ENCODE measurements around the gene MRGPRE.

Gene MRGPRE

DNA sequence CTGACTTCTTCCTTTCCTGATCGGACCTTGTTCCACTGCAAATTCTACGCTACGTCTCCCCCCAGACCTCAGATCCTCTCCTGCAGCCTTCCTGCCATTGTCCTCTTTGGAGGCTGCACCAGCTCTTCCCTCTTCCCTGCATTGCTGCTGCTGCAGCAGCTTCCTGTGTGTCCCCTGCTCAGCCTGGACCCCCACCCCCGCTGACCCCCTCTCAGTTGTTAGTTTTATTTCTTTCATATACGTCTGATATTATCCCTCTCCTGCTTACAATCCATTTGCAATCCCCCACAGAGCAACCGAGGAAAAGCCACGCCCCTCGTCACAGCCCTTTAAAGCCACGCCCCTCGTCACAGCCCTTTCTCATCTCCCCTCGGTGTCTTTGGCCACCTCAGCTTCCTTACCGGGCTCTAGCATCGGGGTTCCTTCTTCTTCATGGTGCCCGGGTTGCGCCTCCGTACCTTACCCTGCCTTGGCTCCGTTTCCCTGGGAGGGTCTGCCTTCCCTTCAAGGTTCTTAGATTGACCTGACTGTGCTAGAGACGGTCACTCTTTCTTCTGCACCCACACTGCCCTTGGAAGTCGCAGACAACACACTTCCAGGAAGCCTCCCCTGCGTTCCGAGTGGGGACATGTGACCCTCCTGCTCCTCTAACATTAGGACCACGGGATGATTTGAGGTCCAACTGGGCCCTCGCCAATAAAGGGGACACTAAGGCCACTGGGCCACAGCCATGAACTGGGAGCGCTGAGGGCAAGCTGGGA, 18.4 kb downstream of the MRGPRE start:
- no peak for FAIRE-seq
- no peak for DNase-seq (ENCODE audit: insufficient read length, low spot score)
- no peak for TF ChIP-seq SPI1 (IDR thresholded peaks at IDR 0.05; ENCODE audit: low read depth, low read length)
- no peak for TF ChIP-seq POLR2AphosphoS5 (IDR thresholded peaks at IDR 0.05; ENCODE audit: low read depth, low read length)
- no peak for TF ChIP-seq PAX5 (IDR thresholded peaks at IDR 0.05; ENCODE audit: insufficient read depth, low read length, severe bottlenecking)
- TF ChIP-seq TAF1 (IDR thresholded peaks at IDR 0.05; ENCODE audit: low read depth, low read length), result no peak
- no peak for TF ChIP-seq POLR2A (IDR thresholded peaks at IDR 0.05; ENCODE audit: low read depth, low read length)
- TF ChIP-seq POU2F2 (IDR thresholded peaks at IDR 0.05; ENCODE audit: low read depth, low read length), result no peak

GRCh38 chr11:3208272-3208671, 23.9 kb downstream of the MRGPRE start:
- FAIRE-seq (no peak), DNase-seq (ENCODE audit: insufficient read length, low spot score) (no peak)
- TF ChIP-seq PAX5 (IDR thresholded peaks at IDR 0.05; ENCODE audit: insufficient read depth, low read length, severe bottlenecking) (no peak), TAF1 (IDR thresholded peaks at IDR 0.05; ENCODE audit: low read depth, low read length) (no peak), POLR2A (IDR thresholded peaks at IDR 0.05; ENCODE audit: low read depth, low read length) (no peak), SPI1 (IDR thresholded peaks at IDR 0.05; ENCODE audit: low read depth, low read length) (no peak), POU2F2 (IDR thresholded peaks at IDR 0.05; ENCODE audit: low read depth, low read length) (no peak), POLR2AphosphoS5 (IDR thresholded peaks at IDR 0.05; ENCODE audit: low read depth, low read length) (no peak)

GRCh38 chr11:3207526-3208189, 24.6 kb downstream of the MRGPRE start:
- TF ChIP-seq TAF1 (IDR thresholded peaks at IDR 0.05; ENCODE audit: low read depth, low read length) (no peak), POU2F2 (IDR thresholded peaks at IDR 0.05; ENCODE audit: low read depth, low read length) (no peak), SPI1 (IDR thresholded peaks at IDR 0.05; ENCODE audit: low read depth, low read length) (no peak), POLR2AphosphoS5 (IDR thresholded peaks at IDR 0.05; ENCODE audit: low read depth, low read length) (no peak), PAX5 (IDR thresholded peaks at IDR 0.05; ENCODE audit: insufficient read depth, low read length, severe bottlenecking) (no peak), POLR2A (IDR thresholded peaks at IDR 0.05; ENCODE audit: low read depth, low read length) (no peak)
- DNase-seq (ENCODE audit: insufficient read length, low spot score) (no peak), FAIRE-seq (no peak)

- TF ChIP-seq POU2F2 (IDR thresholded peaks at IDR 0.05; ENCODE audit: low read depth, low read length), result no peak
- no peak for TF ChIP-seq TAF1 (IDR thresholded peaks at IDR 0.05; ENCODE audit: low read depth, low read length)
- no peak for TF ChIP-seq POLR2AphosphoS5 (IDR thresholded peaks at IDR 0.05; ENCODE audit: low read depth, low read length)
- TF ChIP-seq SPI1 (IDR thresholded peaks at IDR 0.05; ENCODE audit: low read depth, low read length), result no peak
- TF ChIP-seq POLR2A (IDR thresholded peaks at IDR 0.05; ENCODE audit: low read depth, low read length), result no peak
- DNase-seq (ENCODE audit: insufficient read length, low spot score), result no peak
- peak; percentile 81 for FAIRE-seq
Observed at GRCh38 chr11:3206922-3207204, 25.4 kb downstream of the MRGPRE start.

DNA sequence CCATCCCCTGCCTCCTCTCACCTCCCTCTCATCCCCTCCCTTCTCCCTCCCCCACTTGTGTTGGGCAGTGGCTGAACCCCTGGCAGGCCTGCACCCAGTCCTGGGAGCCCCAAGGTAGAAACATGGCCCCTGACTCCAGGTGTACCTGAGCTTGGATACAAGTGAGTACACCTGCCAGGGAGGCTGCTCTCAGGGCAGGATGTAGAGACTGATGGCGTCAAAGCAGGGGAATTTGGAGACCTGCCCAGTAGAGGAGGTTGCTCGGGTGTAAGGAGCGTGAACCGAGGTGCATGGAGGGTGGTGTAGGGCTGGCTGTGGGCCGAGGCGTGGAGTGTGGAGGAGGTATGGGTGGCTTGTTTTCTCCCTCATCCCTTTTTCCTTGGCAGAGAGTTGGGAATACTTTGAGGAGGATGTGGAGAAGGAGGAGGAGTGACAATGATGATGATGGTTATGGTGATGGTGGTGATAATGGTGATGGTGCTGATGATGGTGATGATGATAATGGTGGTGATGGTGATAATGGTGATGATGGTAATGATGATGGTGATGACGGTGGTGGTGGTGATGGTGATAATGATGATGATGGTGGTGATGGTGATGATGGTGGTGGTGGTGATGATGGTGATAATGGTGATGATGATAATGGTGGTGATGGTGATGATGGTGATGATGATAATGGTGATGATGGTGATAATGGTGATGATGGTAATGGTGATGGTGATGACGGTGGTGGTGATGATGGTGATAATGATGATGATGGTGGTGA, 25.9 kb downstream of the MRGPRE start:
- FAIRE-seq (no peak), DNase-seq (ENCODE audit: insufficient read length, low spot score) (no peak)
- TF ChIP-seq POLR2AphosphoS5 (IDR thresholded peaks at IDR 0.05; ENCODE audit: low read depth, low read length) (no peak), POU2F2 (IDR thresholded peaks at IDR 0.05; ENCODE audit: low read depth, low read length) (no peak), SPI1 (IDR thresholded peaks at IDR 0.05; ENCODE audit: low read depth, low read length) (no peak), PAX5 (IDR thresholded peaks at IDR 0.05; ENCODE audit: insufficient read depth, low read length, severe bottlenecking) (no peak), POLR2A (IDR thresholded peaks at IDR 0.05; ENCODE audit: low read depth, low read length) (no peak), TAF1 (IDR thresholded peaks at IDR 0.05; ENCODE audit: low read depth, low read length) (no peak)

DNA sequence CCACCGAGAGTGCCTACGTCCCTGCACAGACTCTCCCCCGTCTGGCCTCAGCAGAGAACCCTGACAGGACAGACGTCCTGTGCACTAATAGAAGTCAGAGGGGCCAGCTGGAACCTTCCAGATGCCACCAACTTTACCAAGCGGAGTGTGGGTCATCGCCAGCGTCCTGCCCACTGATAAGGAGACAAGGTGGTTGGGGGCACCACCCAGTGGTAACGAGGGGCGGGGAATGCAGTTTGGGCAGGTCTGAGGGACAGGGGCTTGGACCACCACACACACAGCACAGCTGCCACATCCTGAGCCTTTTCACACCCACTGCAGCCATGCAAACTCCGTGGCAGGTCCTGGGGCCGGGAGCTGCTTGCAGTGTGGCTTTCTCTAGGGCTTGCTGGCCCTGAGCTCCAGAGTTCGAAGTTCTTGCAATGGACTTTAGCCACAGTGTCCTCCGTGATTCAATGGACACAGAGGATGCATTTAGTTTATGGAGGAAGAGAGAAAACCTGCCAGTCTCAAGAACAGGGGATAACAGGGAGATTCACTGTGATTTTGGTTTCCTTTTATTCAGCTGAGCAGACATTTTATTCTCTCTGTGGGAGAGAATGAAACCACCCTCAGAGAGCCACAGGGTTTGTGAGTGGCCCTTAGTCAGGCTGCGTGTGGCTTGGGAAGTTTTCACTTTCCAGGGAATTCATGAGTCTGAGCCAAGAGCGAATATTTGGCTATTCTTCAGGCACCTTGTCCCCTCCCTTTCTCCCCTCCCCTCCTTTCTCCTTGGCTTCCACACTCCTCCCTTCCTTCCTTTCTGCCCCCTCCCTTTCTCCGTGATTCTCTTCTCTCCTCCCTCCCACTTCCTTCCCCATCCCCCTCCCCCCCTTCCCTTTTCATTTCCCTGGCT, 26.7 kb downstream of the MRGPRE start:
- FAIRE-seq (no peak), DNase-seq (ENCODE audit: insufficient read length, low spot score) (no peak)
- TF ChIP-seq POLR2A (IDR thresholded peaks at IDR 0.05; ENCODE audit: low read depth, low read length), result no peak
- no peak for TF ChIP-seq SPI1 (IDR thresholded peaks at IDR 0.05; ENCODE audit: low read depth, low read length)
- TF ChIP-seq POLR2AphosphoS5 (IDR thresholded peaks at IDR 0.05; ENCODE audit: low read depth, low read length), result no peak
- no peak for TF ChIP-seq TAF1 (IDR thresholded peaks at IDR 0.05; ENCODE audit: low read depth, low read length)
- no peak for TF ChIP-seq POU2F2 (IDR thresholded peaks at IDR 0.05; ENCODE audit: low read depth, low read length)

GRCh38 chr11:3204141-3205015, 27.8 kb downstream of the MRGPRE start:
- TF ChIP-seq POLR2A (IDR thresholded peaks at IDR 0.05; ENCODE audit: low read depth, low read length) (no peak), POU2F2 (IDR thresholded peaks at IDR 0.05; ENCODE audit: low read depth, low read length) (no peak), PAX5 (IDR thresholded peaks at IDR 0.05; ENCODE audit: insufficient read depth, low read length, severe bottlenecking) (no peak), SPI1 (IDR thresholded peaks at IDR 0.05; ENCODE audit: low read depth, low read length) (no peak), TAF1 (IDR thresholded peaks at IDR 0.05; ENCODE audit: low read depth, low read length) (no peak), POLR2AphosphoS5 (IDR thresholded peaks at IDR 0.05; ENCODE audit: low read depth, low read length) (no peak)
- no peak for FAIRE-seq
- no peak for DNase-seq (ENCODE audit: insufficient read length, low spot score)
